C4-2B (cell line): ENCODE measurements around the gene P3H3.

ENCODE experiments used
- CTCF ChIP-seq: fragments of 450-650 bp; conservative IDR thresholded peaks from 2 replicates; pipeline ENCODE4 v1.5.1; 2017; ENCODE audit warnings: mild to moderate bottlenecking
- ZFX ChIP-seq: fragments of 450-650 bp; IDR thresholded peaks from 2 replicates; pipeline ENCODE4 v1.6.1; 2017

DNA sequence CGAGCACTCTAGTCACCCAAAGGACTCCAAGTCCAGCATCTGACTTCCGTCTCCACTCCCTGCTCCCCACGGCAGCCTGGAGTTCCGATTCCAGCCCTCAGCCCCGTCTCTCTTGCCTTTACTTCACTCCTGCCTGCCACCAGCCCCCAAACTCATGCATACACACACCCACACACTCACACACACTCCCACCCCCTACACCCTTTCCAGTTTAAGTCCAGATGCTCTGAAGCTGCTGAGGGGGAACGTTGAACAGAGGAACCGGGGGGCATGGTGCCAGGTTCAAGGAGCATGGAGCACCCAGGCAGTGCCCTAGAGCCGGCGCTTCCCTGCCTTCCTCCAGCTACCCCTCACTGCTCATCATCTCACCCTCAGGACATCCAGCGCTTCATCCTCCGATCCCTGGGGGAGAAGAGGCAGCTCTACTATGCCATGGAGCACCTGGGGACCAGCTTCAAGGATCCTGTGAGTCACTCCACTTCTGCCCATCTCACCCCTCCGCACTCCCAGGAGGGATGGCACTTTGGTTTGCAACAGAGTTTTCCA lies 3.3 kb downstream of the P3H3 start:
- no peak for TF ChIP-seq CTCF
- no peak for TF ChIP-seq ZFX
